ENCODE measurements around the gene RPL12.

RPL12 gene

GRCh38 chr9:127403507-127404192 lies 47.6 kb downstream of the RPL12 start:
- no peak for DNase-seq

- DNase-seq = no peak
Observed at GRCh38 chr9:127402401-127403090, 48.7 kb downstream of the RPL12 start.

- no peak for DNase-seq
Observed at GRCh38 chr9:127399736-127400269, 51.4 kb downstream of the RPL12 start.

DNA sequence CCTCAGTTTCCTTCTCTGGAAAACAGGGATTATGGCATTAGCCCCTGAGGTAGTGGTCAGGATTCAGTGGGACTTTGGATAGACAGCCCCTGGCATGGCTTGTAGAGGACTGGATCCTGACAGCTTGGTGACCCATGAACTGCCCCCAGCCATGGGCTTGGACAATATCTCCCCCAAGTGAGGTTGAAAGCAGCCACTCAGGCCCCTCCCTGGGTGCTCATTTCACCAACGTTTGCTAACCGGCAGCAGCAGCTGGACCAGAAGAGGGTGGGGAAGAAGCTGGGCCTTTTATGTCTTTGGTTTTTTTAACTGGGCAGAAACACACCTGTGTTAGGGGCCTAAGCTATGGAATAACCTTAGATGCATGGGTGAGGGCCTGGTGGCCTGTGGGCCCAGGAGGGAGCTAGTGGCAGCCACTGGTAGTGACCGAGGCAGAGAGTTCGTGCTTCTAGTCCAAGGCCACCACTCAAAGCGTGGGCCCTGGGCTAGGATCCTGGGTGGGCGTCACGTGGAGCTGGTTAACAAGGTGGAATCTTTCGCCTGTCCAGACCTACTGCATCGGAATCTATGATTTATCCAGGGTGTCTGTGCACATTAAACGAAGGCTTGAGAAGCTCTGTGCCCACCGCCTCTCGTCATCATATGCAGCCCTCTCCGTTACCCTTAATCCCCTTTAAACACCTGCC lies 52.3 kb downstream of the RPL12 start:
- DNase-seq = no peak

GRCh38 chr9:127398275-127398647 lies 52.9 kb downstream of the RPL12 start:
- DNase-seq = no peak

Measured in activated CD4-positive, alpha-beta T cell treated with anti-CD3 and anti-CD28 coated beads, Interleukin-2, Interleukin-6, amounts not matched to agents 100 ng/mL and 50 ng/mL, durations not matched to agents 16 hours and 8 hours (primary cell).